CD4-positive, alpha-beta T cell treated with Interleukin-21 for 1 hour (primary cell): Measurements from ENCODE around the gene TMEM258.

Source experiments
- DNase-seq: peaks from one replicate; pipeline ENCODE4 v3.0.0-alpha.2; 2020

TMEM258 gene

GRCh38 chr11:61817471-61818202, 25.2 kb upstream of the TMEM258 start:
- no peak for DNase-seq

DNA sequence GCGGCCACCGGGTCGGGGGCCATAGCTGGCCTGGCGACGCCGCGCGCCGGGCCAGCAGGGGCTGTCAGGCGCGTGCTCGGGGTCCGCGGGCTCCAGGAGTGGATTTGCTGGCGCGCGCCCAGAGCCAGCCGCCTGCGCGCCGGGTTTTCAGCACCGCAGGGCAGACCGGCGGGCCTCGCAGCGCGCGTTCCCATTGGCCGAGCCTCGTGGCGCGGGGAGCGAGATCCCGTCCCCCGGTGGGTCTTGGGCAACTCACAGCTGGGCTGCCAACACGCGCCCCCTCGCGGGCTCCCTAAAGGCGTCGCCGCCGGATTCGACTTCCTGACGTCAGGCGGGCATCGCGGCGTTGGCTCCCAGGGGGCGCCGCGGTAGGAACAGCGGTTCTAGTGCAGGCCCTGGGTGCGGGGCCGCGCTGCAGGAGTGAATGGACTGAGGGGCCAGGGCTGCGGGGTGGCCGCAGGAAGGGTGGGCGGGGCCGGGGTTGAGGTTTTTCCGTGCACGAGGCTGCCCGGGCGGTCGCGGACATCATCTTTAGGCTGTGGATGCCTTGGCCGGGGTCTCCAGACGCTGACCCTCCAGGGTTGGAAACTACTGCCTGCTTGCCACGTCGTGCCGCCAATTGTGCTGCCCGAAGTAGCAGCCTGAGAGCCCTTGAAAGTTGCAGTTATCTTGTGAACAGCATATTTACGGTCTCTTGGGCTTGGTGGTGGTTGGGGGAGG, 24.5 kb upstream of the TMEM258 start, which contains the start of gene FADS1:
Gene FADS1 (minus strand): TSS at position 268 of the 720 bp plus-strand sequence. CDS start 74 bp downstream, at position 194.
- DNase-seq: peak; percentile 78

DNA sequence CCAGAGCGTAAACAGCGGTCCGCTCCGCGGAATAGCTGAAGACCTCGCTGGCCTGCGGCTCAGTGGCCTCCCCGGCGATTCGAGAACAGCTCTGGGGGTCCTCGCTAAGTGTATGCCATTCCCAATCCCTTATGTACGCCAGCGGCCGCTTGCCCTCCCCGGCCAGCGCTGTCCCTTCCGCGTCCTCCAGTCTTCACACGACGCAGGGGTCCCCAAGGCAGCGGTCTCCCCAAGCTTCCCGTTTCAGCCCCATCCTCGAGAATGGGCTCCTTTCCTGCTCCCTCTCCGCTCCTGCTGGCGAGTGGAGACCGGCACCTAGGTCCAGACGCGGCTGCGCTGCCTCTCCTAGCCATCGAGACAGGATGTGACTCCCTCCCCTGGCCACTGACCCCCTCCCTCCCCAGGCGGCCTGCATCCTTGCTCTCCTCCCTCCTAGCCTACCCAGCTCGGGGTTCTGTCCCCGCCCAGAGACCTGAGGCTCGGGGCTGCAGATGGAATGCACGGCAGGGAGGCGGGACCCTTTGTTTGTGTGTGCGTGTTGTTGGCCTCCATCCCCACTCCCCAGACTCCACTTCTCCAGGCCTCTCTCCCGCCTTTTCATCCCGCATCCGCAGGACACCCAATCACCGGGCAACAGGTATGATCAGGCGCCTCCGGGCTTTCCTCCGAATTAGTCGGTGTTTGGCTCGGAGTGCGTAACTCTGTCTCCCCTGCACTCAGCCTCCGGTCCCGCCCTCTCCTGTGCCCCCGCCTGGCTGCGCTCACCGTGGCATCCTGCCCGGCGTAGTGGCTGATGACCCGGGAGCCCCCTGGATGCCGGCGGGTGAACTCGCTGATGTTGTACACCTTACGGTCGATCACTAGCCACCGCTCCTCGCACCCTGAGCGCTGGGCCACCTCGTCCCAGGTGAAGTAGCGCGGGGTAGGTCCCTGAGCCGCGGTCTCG, 23.7 kb upstream of the TMEM258 start:
- DNase-seq: peak; percentile 53

DNA sequence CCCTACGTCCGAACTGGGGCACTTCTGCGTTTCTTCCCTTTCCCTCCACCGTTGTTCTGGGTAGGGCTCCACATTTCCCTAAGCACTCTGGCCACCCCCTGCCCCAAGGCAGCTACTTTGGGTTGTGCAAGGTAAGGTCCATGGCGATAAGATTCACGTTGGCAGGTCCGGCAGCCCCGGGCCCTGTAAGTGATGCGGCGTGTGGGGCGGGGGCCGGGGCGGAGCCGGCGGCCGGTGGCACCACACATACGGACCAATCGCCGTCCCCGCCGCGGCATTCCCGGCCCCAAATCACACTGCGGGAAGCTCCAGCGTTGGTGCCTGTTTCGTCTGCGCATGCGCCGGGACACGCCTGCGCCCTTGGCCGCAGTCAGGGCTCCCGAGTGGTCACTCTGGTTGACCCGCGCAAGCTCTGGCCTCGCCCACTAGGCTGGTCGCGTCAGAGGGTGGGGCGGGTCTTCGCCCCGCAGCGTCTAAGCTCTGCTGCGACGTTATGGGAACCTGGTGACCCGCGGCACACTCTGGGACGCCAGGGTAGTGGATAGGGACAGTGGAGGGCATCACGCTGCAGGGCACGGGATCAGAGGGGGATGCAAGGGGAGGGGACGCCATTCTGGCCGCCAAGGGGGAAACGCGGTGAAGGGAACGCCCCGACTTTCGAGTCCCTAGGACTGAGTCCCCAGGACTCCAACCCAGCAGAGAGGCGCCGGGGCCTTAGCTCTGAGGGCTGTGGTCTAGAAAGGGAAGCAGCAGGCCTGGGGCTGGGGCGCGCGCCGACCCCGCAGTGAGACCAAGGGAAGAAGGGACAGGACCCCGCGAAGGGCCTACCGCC, 22.8 kb upstream of the TMEM258 start:
- DNase-seq: peak; percentile 47

GRCh38 chr11:61814247-61814957, 22.0 kb upstream of the TMEM258 start:
- peak; percentile 11 for DNase-seq

DNA sequence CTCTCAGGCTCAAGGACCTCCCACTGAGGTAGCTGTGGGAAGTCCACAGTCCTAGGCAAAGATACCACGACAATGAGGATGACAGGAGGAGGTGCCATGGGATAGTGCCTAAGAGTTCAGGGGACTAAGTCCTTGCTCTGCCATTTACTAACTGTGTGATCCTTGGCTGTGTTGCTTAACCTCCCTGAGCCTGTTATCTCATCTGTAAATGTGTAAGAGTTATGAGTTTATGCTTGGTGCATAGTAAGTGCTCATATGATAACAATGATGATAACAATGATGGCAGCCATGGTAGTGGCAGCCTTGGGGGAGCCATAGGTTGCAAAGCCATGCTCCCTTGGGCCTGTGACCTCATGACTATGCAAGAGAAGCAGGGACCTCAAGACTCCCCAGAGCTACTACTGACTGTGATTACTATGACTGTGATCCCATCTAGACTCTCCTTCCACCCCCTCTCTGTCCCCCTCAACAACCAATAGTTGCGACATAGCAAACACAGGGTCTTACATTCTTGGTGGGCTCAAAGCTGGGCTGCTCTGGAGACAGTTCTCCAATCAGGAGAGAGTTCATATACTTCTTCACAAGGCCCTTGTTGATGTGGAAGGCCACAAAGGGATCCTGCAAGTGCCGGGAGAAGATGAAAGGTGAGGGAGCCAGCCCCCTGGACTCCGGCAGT, 20.5 kb upstream of the TMEM258 start:
- no peak for DNase-seq

DNA sequence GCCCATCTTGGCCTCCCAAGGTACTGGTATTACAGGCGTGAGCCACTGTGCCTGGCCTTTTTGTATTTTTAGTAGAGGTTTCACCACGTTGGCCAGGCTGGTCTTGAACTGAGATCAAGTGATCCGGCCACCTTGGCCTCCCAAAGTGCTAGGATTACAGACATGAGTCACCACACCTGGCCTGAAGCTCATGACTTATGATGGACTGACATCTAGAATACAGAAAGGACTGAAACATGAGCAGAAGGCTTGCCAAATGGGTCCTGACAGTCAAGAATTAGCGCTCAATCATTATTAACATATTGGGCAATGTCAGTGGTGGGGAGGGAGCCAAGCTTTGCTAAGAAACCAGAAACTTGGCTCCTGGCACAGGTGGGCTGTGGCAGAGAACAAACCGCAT, 19.4 kb upstream of the TMEM258 start:
- DNase-seq: no peak

GRCh38 chr11:61810671-61811175, 18.3 kb upstream of the TMEM258 start:
- DNase-seq: no peak

DNA sequence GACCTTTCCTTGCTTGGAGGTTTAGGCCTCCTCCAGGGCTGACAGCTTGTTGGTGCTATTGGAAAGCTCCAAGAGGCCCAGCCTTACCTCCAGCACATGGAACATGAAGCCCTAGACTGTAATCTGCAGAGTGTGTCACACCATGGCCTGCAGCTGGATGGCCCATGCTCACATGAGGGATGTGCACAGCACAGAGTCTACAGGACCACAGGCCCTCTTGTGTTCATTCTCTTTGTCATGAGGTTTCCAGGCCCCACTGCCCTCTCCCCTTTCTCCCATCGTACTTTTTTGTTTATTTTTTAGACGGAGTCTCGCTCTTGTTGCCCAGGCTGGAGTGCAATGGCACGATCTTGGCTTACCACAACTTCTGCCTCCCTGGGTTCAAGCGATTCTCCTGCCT, 14.4 kb upstream of the TMEM258 start:
- DNase-seq: no peak

- DNase-seq: no peak
Measured at GRCh38 chr11:61805146-61805545, 12.7 kb upstream of the TMEM258 start.

GRCh38 chr11:61803889-61804647, 11.7 kb upstream of the TMEM258 start:
- DNase-seq: no peak

DNA sequence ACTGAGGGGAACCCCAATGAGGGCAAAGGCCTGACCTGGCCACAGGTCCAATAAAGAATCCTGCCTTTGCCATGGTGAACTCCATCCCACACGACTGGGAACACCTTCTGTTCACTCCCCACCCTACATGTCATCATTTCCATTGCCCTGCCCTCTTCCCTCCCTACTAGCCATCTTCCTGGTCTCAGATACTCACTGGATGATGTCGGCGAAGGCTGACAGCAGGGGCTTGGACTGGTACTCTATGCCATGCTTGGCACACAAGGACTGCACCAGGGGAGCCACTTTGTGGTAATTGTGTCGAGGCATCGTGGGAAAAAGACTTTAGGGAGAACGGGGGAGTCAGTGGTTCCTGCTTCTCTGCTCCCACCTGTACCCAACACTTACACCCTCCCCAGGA, 10.2 kb upstream of the TMEM258 start:
- no peak for DNase-seq

DNA sequence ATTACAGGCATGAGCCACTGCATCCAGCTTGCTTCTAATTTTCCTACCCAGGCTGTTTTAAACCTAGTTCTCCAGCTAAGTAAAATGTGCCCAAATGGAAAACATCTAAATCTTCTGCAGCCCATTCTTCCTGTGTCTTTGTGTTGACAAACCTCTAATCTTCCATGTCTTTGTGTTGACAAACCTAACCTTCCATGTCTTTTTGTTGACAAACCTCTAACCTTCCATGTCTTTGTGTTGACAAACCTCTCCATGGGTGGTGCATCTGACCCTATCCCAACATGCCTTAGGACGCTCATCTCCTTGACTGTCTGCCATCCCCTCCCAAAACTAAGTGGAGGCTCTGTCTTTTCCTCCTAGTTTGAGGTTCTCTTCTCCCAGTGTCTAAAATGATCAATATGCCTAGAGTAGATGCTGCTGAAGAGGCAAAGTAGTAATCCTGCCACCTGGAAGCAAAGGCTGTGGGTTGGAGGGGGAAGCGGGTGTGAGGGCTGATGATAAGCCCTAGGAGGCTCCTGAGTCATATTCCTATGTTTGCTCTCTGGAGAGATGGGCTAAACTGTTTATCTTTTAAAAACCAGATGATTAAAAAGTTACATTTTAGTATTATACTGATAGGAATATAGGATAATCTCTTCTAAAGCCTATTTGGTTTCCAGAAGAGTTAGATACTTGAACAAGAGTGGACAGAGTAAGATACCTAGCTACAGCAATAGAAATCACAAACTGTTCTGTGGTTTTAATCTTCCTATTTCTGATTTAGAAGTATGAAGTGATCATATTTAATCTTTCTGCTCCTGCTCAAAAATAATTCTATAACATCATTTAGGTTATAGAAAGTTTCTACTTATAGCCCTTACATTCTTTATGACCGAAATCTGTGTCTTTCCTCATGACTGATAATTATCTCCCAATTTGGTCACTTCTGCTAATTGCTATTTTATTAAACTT, 8.2 kb upstream of the TMEM258 start:
- DNase-seq: no peak

DNA sequence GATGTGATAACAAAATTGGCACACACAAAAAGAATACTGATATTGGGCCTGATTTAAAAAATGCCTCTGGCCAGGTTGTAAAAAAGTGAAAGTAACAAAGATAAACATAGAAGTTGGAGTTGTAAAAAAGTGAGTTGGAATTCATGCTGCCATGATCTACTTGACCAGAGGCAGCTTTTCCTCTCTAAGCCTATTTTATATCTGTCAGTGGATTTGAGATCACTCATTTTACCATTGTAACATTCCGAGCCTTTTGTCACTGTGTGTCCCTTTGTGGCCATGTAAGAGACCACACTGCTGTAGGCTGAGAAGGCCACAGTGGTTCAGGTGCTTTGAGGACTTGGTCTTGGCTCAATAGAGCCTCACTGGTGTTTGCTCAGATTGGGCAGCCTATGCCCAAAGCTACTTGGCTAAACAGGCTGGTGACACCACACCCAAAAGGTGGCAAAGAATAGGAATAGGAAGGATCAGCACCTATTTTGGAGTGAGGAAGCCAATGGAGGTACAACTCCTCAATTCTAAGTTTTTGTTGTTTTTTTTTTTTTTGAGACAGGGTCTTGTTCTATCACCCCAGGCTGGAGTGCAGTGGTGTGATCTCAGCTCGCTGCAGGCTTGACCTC, 7.4 kb upstream of the TMEM258 start:
- DNase-seq: no peak

GRCh38 chr11:61797263-61797944, 5.0 kb upstream of the TMEM258 start:
- peak; percentile 82 for DNase-seq

DNA sequence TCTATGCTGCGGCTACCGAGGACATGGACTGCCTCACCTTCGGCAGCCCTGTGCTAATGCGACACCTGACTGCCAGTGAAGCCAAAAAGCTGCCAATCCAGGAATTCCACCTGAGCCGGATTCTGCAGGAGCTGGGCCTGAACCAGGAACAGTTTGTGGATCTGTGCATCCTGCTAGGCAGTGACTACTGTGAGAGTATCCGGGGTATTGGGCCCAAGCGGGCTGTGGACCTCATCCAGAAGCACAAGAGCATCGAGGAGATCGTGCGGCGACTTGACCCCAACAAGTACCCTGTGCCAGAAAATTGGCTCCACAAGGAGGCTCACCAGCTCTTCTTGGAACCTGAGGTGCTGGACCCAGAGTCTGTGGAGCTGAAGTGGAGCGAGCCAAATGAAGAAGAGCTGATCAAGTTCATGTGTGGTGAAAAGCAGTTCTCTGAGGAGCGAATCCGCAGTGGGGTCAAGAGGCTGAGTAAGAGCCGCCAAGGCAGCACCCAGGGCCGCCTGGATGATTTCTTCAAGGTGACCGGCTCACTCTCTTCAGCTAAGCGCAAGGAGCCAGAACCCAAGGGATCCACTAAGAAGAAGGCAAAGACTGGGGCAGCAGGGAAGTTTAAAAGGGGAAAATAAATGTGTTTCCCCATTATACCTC, 3.6 kb upstream of the TMEM258 start:
- no peak for DNase-seq

- DNase-seq: no peak
Measured at GRCh38 chr11:61795459-61795858, 3.1 kb upstream of the TMEM258 start.
